HL-60 (cell line): Measurements from ENCODE around the gene TOPAZ1.
"Not testable (repeated sequence)": the region's sequence is repeated elsewhere in the genome, so short reads cannot be mapped to it uniquely, and the experiment has no call there.

Experiments used
- DNase-seq, 2 experiments: peaks; one replicate each; pipeline ENCODE4 v3.0.0-alpha.2; 2010 to 2020; ENCODE audit warnings: low read depth in 1 of 2, low spot score in 1 of 2
- H3K27ac ChIP-seq: fragments of 250-450 bp; sonication (Bioruptor Pico); replicated peaks from 2 replicates; pipeline ENCODE4 v1.5.1; 2020; ENCODE audit warnings: mild to moderate bottlenecking, moderate library complexity
- H3K27me3 ChIP-seq: fragments of 250-450 bp; sonication (Bioruptor Pico); 2 replicates; pipeline ENCODE4 v1.5.1; 2021; ENCODE audit warnings: mild to moderate bottlenecking, moderate library complexity; ENCODE audit not compliant: insufficient read depth, poor library complexity, severe bottlenecking
- H3K4me3 ChIP-seq: replicated peaks from 2 replicates; pipeline ENCODE4 v1.5.1; 2011; ENCODE audit warnings: mild to moderate bottlenecking, control low read depth, low read length; ENCODE audit not compliant: insufficient read depth
- CTCF ChIP-seq: IDR thresholded peaks from one replicate; pipeline ENCODE4 v1.5.1; 2011; ENCODE audit warnings: low read length, control low read depth, inconsistent platforms; ENCODE audit not compliant: insufficient read depth
- GABPA ChIP-seq: IDR thresholded peaks from 2 replicates; pipeline ENCODE4 v1.6.1; 2012; ENCODE audit warnings: low read depth
- POLR2AphosphoS5 ChIP-seq: IDR thresholded peaks from 2 replicates; pipeline ENCODE4 v1.6.1; 2012; ENCODE audit warnings: low read depth
- REST ChIP-seq: IDR thresholded peaks from 2 replicates; pipeline ENCODE4 v1.6.1; 2012; ENCODE audit warnings: low read depth; ENCODE audit not compliant: insufficient replicate concordance
- SPI1 ChIP-seq: IDR thresholded peaks from 2 replicates; pipeline ENCODE4 v1.6.1; 2012; ENCODE audit warnings: low read depth, mild to moderate bottlenecking, borderline replicate concordance

TOPAZ1 gene

DNA sequence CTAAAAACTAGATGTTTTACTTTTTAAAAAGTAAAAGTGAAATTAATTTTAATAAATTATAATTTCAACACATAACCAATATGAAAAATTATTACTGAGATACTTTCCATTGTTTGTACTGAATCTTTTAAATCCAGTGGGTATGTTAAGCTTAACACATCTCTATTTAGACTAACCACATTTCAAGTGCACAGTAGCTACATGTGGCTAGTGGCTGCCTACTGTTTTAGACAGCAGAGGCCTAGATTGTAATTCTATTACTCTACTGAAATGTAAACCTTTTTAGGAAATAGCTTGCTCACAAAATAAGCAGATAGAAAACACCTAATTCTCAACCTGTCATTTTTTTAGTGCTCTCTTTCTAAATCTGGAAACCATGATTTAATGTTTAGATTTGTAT, 101.7 kb downstream of the TOPAZ1 start:
- DNase-seq: no peak
- Histone ChIP-seq H3K27me3 (no peaks in the 10 kb centered on the region), H3K4me3 (no peak overlapping the region), H3K27ac (no peak overlapping the region)
- TF ChIP-seq GABPA: no peak
- TF ChIP-seq REST: no peak
- no peak for TF ChIP-seq SPI1
- no peak for TF ChIP-seq POLR2AphosphoS5
- no peak for TF ChIP-seq CTCF

DNA sequence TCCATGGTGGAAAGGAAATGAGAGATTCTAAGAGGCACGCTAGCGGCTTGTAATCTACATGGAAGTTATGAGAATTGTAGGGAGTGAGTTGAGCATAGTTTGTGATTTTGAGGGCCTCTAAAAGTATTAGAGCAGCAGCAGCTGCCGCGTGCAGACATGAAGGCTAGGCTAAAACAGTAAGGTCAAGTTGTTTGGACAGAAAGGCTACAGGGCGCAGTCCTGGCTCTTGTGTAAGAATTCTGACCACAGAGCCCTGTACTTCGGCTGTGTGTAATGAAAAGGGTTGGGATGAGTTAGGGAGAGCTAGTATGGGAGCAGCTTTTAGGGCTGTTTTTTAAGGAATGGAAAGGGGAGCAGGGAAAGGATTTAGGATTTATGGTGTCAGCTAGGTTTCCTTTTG, 104.9 kb downstream of the TOPAZ1 start:
- not testable (repeated sequence) for H3K27me3 ChIP-seq, H3K27ac ChIP-seq, H3K4me3 ChIP-seq, DNase-seq

- TF ChIP-seq CTCF (no peak), REST (no peak), SPI1 (no peak), POLR2AphosphoS5 (no peak)
- Histone ChIP-seq H3K27ac (no peak overlapping the region), H3K27me3 (no peaks in the 10 kb centered on the region), H3K4me3 (no peak overlapping the region)
- DNase-seq: no peak
Measured at GRCh38 chr3:44348993-44349392, 107.3 kb downstream of the TOPAZ1 start.

DNA sequence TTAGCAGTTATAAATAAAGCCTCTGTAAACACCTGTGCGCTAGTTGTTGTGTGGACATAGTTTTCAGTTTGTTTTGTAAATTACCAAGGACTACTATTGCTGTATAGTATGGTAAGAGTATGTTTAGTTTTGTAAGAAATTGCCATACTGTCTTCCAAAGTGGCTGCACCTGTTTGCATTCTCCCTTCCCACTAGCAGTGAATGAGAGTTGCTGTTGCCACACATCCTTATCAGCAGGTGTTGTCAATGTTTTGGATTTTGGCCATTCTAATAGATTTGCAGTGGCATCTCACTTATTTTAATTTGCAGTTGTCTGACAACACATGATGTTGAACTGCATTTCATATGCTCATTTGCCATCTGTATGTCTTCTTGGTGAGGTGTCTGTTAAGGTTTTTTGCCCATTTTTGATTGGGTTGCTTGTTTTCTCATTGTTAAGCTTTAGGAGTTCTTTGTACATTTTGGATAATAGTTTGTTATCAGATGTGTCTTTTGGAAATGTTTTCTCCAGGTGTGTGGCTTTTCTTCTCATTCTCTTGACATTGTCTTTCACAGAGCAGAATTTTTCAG, 111.8 kb downstream of the TOPAZ1 start:
- DNase-seq: no peak
- Histone ChIP-seq H3K4me3 (no peak overlapping the region), H3K27ac (no peak overlapping the region), H3K27me3 (no peaks in the 10 kb centered on the region)
- TF ChIP-seq GABPA (no peak), CTCF (no peak), POLR2AphosphoS5 (no peak), SPI1 (no peak), REST (no peak)
